ENCODE measurements around the gene C19orf73.

The C19orf73 gene

GRCh38 chr19:49097453-49098288 is 21.3 kb downstream of the C19orf73 start:
- DNase-seq = peak; percentile 62

- DNase-seq = no peak
Observed at GRCh38 chr19:49094505-49095482, 24.1 kb downstream of the C19orf73 start.

GRCh38 chr19:49092686-49093085 is 26.3 kb downstream of the C19orf73 start:
- no peak for DNase-seq

DNA sequence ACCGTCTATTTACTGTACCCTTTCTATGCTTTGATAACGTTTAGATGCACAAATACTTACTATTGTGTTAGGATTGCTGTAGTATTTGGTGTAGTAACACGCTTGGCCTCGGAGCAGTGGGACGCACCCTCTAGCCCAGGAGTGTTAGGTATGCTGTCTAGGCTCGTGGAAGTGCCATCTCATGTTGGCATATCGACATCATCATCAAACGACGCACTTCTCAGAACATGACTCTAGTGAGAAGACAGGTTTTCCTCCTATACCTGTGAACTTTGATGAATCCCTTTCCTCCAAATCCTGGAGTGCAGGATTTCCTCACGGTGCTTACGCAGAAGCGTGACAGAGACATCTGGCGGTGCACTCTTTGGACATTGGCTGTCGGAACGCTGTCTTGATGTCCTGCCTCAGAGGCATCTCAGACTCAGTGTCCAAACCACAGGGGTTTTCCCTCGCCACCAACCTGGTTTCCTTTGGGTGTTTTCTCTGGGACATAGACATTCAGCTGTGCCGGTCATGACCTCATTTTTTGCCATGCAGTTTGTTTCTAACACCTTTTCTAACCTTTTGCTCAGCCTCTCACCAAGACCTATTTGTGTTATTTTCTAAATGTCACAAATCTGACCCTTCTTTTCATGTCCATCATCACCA is 27.4 kb downstream of the C19orf73 start:
- no peak for DNase-seq

DNA sequence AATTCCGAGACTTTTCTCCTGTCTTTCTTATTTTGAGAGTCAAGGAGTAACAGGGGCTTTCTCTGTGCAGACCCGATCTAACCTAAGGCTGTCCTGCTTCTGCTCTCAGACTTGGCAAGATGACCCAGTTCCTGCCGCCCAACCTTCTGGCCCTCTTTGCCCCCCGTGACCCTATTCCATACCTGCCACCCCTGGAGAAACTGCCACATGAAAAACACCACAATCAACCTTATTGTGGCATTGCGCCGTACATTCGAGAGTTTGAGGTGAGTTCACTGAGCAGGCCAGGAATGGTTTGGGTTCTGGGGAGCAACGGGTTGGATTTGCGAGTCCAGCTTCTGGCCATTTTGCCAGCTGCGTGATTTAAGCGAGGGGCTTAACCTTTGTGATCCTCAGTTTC is 32.6 kb downstream of the C19orf73 start:
- no peak for DNase-seq

- DNase-seq = no peak
Observed at GRCh38 chr19:49085868-49086232, 33.1 kb downstream of the C19orf73 start.

GRCh38 chr19:49085020-49085867 is 33.7 kb downstream of the C19orf73 start, which contains the start of gene SNRNP70:
Gene SNRNP70, plus strand, starts transcription at chr19:49085451. Its CDS starts 964 bp downstream, at chr19:49086415.
- DNase-seq = peak; percentile 98

GRCh38 chr19:49084206-49085019 is 34.5 kb downstream of the C19orf73 start:
- no peak for DNase-seq

DNA sequence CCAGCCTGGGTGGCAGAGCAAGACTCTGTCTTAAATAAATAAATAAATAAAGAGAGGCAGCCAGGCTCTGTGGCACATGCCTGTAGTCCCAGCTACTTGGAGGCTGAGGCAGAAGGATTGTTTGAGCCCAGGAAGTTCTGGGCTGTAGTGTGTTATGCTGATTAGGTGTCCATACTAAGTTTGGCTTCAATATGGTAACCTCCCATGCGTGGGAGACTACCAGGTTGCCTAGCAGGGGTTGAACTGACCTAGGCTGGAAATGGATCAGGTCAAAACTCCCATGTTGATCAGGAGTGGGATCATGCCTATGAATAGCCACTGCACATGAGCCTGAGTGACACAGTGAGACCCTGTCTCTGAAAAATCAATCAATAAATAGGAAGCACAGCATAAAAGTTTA is 37.7 kb downstream of the C19orf73 start:
- no peak for DNase-seq

DNA sequence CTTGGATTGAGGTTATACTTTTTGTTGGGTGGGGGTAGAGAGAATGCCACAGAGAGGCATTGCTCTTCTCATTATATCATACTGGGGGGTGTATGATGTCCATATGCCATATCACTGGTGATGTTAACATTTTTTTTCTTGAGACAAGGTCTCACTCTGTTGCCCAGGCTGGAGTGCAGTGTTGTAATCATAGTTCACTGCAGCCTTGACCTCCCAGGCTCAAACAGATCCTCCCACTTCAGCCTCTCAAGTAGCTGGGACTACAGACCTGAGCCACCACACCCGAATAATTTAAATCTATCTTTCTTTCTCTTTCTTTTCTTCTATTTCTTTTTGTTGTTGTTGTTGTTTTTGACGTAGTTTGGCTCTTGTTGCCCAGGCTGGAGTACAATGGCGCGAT is 38.6 kb downstream of the C19orf73 start:
- no peak for DNase-seq

DNA sequence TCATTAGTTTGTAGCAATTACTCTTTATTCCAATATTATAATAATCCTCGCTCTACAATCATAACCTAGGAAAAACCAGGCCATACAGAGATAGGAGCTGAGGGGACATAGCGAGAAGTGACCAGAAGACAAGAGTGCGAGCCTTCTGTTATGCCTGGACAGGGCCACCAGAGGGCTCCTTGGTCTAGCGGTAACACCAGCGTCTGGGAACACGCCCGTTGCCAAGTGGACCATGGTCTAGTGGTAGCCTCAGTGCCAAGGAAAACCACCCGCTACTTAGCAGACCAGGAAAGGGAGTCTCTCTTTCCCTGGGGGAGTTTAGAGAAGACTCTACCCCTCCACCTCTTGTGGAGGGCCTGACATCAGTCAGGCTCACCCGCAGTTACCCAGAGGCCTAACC is 44.1 kb downstream of the C19orf73 start:
- peak; percentile 7 for DNase-seq

DNA sequence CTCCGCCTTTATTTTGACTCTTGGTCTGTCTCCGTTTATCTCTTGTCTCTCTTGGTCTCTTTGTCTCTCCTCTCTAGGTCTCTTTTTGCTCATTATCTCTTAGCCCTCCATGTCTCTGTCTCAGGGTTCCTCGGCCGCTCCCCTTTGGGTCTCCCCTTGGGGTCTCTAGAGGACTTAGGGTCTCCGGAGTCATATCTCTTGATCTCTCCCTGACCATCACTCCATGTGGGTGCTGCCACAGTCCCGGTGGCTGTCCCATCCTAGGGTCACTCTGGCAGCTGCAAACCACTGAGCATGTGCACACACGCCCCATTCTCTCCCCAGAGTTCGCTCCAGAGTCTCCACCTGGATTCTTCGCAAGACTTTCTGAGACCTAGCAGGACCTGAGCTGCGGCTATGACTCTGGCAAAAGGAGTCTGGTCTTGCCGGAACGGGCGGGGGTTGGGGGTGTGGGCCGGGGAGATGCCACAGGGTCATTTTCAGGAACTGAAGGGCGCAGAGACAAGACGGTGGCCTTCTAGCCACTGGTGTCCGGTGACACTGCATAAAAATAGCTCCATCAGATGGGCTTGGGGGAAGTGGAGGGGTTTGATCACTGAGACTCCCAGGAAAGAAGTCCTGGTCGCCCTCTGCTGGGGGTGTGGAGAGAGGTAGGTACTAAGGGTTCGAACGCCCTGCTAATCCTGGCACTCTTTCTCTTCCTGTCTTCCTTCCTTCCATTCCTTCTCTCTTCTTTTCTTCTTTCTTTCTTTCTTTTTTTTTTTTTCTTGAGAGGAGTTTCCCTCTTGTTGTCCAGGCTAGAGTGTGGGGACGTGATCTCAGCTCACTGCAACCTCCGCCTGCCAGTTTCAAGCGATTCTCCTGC is 45.2 kb downstream of the C19orf73 start:
- no peak for DNase-seq

- no peak for DNase-seq
Observed at GRCh38 chr19:49071860-49072547, 46.9 kb downstream of the C19orf73 start.

- DNase-seq = no peak
Observed at GRCh38 chr19:49070416-49070815, 48.5 kb downstream of the C19orf73 start.

GRCh38 chr19:49069026-49069425 is 49.9 kb downstream of the C19orf73 start:
- DNase-seq = no peak

All from NCI-H345 (cell line).